HG02870 (cell line): ENCODE results near the gene PLAC8.
"Not testable (repeated sequence)": the region's sequence is repeated elsewhere in the genome, so short reads cannot be mapped to it uniquely, and the experiment has no call there.

Experiments
- ATAC-seq: cut with Tn5 transposase; IDR thresholded peaks from one replicate; pipeline ENCODE4 v1.9.1; 2021; ENCODE audit warnings: mild to moderate bottlenecking, moderate library complexity; ENCODE audit not compliant: unreplicated experiment

The PLAC8 gene

GRCh38 chr4:83112678-83113428 lies 1.7 kb downstream of the PLAC8 start:
- no peak for ATAC-seq

- no peak for ATAC-seq
Measured at GRCh38 chr4:83112231-83112630, 2.3 kb downstream of the PLAC8 start.

GRCh38 chr4:83111751-83112141 lies 2.8 kb downstream of the PLAC8 start:
- not testable (repeated sequence) for ATAC-seq

- no peak for ATAC-seq
Measured at GRCh38 chr4:83110970-83111750, 3.4 kb downstream of the PLAC8 start.

DNA sequence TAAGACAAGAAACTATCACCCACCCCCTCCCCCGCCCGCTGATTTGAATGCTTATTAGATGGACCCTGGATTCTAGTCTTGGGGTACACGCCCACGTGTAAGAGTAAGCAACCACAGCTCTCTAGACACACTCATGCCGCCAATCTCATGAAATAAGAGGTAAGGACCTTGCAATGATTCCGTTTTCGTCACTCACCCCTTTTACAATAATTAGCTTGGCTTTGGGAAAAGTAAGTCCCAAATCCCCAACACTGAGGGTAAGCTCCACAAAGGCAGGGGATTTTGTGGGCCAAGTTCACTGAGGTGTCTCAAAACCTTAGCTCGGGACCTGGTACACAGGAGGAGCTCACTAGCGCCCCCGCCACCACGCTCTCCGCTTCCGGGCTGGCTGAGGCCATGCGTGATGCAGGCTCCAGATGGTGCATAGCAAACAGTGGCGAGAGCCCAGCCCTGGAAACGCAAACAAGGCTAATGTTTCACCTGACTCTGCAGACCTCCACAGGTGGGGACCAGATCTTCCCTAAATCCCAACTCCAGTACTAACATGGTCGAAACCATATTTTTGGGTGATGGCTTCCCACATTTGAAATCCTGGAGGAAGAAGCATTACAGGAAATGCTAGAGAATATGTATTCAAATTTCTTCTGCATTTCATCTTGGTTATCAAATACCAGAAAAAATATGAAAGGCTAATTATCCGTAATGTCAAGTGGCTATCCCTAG lies 4.1 kb downstream of the PLAC8 start:
- peak; percentile 82 for ATAC-seq

DNA sequence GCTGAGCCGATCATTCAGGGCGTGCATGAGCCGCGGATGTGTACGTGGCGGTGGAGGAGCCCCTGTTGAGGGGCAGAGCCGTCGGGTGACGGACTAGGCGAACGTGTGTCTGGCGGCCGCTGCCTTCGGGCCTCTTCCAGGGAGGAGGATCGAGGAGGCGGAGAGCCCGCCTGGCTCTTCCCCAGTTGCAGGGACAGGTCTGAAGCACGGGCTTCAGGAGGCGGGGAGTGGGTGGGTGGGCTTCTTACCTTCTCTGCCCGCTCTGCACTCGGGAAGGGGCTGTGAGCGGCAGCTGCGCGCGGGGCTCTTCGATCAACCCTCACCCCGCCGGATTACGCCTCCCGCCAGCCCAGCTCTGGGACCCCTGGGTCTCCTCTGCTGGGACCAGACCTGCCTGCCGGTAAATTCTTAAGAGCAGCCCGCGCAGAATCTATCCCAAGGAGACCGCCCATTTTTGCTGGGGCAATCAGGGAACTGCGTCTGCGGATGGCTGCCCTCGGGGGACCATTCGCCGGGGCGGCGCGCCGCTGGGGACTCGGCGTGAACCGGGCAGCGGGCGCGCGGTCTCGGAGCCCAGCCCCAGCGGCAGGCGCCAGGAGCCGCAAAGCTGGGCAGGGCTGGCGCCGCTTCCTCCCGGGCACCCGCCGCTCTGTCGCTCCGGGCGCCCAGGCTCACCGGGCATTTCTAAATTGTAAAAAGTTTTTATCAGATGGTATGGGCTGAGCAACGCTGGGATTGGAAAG lies 4.9 kb downstream of the PLAC8 start:
- ATAC-seq: peak; percentile 18

DNA sequence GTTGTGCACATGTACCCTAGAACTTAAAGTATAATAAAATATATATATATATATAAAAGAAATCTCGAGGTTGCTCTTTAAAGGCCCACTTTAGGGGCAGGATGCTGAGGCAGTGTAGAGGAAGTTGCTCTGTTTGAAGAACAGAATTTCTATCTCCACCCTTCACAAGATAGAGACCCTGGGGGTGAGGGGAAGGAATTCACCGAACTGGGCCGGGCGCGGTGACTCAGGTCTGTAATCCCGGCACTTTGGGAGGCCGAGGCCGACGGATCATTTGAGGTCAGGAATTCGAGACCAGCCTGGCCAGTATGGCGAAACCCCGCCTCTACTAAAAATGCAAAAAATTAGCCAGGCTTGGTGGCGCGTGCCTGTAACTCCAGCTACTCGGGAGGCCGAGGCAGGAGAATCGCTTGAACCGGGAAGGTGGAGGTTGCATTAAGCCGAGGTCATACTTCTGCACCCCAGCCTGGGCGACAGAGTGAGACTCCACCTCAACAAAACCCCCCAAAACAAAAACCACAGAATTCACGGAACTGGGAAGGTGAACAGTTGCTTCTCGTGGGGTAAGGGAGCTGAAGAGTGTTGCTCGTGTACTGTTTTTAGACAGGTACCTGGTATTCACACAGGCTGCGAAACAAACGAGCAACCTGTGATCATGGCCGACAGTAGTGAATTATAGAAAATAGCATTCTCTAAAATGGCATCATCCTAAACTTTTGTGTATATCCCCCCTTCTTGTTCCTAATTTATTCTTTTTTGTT lies 6.2 kb downstream of the PLAC8 start:
- no peak for ATAC-seq

DNA sequence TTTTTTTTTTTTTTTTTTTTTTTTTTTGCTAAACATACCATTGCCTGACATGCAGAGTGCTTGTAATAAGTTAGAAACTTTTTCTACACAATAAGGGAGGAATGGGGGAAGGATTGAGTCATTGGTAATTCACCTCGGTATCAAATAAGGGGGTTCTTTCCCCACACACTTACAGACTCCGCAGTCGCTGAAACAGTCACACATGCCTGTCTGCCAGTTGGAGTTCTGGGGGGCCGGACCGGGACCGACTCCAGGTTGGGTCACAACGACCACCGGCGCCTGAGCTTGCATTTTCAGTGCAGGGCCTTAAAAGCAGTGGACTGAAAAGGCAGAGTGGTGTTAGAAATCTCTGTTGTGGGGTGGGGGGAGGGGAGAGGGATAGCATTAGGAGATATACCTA lies 6.9 kb downstream of the PLAC8 start:
- ATAC-seq: no peak

- ATAC-seq: no peak
Measured at GRCh38 chr4:83104991-83105390, 9.5 kb downstream of the PLAC8 start.

DNA sequence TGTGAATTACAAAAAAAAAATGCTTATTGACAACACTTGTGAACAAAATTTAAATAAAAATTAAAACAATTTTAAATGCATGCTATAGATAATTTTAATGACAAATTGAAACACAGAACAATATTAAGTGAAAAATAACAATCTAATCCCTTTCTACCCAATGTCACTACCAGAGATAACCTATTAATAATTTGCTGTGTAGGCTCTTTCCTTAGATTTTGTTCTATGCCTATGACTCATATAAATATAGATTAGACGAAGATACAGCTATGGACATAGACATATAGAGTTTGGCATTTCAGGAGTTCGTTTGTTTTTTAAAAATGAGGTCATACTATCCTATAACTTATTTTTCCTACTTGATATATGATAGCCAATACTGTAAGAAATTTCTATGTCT lies 18.1 kb downstream of the PLAC8 start:
- no peak for ATAC-seq

DNA sequence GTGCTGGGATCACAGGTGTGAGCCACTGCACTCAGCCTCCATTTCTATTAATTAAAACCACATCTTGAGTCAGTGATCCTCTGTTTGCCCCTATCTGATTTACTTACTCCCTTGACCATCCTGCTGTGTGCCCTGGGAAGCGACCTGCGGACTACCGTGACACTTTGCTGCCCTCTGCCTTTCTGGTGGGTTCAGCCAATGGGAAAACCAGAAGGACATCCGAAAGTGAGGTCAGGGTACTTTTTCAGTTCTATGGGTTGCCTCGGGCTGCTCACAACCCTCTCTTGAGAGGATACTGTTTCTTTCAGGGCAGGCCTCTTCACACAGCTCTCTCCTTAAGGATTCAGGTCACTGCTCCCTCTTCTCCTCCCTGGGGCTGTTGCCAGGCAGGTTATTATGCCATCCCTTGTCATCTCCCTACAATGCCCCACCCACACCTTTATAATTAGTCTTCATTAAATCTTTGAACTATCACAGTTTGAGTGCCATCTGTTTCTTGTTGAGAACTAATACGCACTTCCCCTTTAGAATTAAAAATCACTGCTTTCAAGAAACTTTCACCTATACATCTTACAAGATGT lies 21.4 kb downstream of the PLAC8 start:
- no peak for ATAC-seq

DNA sequence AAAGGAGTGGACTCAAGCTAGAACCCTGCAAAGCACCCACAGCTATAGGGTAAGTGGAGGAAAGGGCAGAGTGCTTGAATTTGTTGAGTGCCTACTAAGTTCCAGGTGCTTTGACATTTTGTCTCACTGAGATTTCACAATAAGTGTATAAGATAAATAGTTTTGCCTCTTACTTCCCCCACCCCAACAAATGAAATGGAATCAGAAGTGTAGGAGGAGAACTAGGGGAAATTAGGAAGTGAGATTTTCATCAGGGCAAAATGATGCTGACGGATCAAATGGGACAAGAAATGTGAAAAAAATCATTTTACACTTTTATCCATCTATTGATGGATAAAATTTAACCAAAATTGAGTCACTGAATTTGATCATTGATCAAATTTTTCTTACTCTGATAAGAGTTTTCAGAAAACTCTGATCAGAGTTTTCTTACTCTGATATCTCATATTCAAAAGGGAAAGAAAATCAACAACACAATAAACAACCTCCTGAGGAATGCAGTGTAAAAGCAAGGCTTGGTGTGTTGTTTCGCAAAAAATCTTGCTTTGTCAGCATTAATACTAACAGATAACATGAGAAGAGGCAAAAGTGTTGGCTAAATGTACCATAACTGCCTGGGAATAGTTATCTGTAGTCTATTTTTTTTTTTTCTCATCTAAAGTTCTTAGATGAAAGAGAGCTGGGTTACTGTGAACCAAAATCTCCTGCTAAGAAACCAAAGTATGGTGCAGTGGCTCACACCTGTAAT lies 24.9 kb downstream of the PLAC8 start:
- ATAC-seq: no peak

- ATAC-seq: not testable (repeated sequence)
Measured at GRCh38 chr4:83084956-83085355, 29.6 kb downstream of the PLAC8 start.

DNA sequence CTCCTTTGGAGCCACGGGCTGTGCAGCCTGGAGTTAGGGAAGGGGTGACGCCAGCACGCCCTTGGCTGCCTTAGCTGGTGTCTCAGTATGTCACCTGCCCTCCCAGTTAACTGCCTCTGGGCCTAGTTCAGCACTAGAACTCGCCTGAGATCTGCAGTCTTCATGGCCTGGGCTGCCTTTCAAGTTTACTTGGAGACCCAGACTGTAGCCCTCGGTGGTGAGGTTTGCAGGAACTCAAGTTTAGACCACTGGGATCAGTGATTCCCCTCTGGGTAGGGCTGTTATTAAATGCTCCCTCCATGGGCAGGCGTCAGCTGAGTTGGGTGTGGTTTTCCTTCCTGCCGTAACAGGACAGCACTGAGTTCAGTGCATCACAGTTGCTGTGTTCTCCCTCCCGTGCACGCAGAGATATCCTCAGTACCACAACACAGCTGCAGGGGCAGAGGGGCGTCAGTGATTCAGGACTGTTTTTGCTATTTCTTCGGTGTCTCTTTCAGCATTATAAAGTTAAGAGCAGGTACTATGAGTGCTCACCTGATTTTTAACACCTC lies 30.5 kb downstream of the PLAC8 start:
- ATAC-seq: no peak

DNA sequence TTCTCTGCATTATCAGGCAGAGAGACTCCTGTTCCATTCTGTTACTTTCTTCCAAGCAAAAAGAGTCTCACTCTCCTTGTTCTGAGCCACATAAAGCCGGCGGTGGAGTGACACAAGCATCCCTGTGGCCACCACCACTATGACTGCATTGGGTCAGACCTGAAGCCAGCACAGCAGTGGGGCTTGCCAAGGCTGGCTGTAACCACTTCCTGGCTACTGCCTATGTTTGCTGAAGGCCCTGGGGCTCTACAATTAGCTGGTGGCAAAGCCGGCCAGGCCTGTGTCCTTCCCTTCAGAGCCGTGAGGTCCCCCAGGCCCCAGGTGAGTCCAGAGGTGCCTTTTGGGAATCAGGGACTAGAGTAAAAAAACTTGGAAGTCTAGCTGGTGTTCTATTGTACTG lies 31.8 kb downstream of the PLAC8 start:
- ATAC-seq: no peak

- peak; percentile 57 for ATAC-seq
Measured at GRCh38 chr4:83080561-83080960, 34.0 kb downstream of the PLAC8 start.

GRCh38 chr4:83075311-83076095 lies 39.0 kb downstream of the PLAC8 start:
- ATAC-seq: no peak

DNA sequence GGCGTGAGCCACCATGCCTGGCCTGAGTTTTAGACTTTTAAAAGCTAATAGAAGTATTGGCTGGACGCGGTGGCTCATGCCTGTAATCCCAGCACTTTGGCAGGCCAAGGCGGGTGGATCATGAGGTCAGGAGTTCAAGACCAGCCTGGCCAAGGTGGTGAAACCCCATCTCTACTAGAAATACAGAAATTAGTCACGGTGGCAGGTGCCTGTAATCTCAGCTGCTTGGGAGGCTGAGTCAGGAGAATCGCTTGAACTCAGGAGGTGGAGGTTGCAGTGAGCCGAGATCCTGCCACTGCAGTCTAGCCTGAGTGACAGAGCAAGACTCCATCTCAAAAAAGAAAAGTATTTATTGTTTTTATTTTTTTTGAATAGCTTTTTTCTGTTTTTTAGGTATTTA lies 39.7 kb downstream of the PLAC8 start:
- ATAC-seq: not testable (repeated sequence)
